MG63 (cell line): ENCODE measurements around the gene RYR2. TPM values are rescaled to one million over a fixed set of nuclear protein-coding genes. Genes with fewer than 3 reads are reported as not detected.
"Not testable (repeated sequence)": the region's sequence is repeated elsewhere in the genome, so short reads cannot be mapped to it uniquely, and the experiment has no call there.

Experiments
- DNase-seq: peaks from one replicate; pipeline ENCODE4 v3.0.0-alpha.2; 2020
- H3K27me3 ChIP-seq: fragments of 250-450 bp; sonication (Bioruptor Pico); 2 replicates; pipeline ENCODE4 v1.5.1; 2020; ENCODE audit warnings: mild to moderate bottlenecking, moderate library complexity
- H3K36me3 ChIP-seq: fragments of 250-450 bp; sonication (Bioruptor Pico); 2 replicates; pipeline ENCODE4 v1.5.1; 2020; ENCODE audit warnings: mild to moderate bottlenecking, moderate library complexity
- H3K4me3 ChIP-seq: fragments of 250-450 bp; sonication (Bioruptor Pico); 2 replicates; pipeline ENCODE4 v1.5.1; 2020; ENCODE audit warnings: mild to moderate bottlenecking, moderate library complexity
- H3K9me3 ChIP-seq: fragments of 250-450 bp; sonication (Bioruptor Pico); 2 replicates; pipeline ENCODE4 v1.5.1; 2020; ENCODE audit warnings: mild to moderate bottlenecking, moderate library complexity
- total RNA-seq: library from RNA; depleted of rRNA; stranded (reverse); fragments of >200 nt; shearing (Covaris generic); gene quantifications from 2 replicates; pipeline ENCODE4 v1.2.3, GENCODE V29; 2014; ENCODE audit warnings: low replicate concordance

The RYR2 gene
- total RNA-seq, 1 experiment from 2014 or later = 0.26 TPM

DNA sequence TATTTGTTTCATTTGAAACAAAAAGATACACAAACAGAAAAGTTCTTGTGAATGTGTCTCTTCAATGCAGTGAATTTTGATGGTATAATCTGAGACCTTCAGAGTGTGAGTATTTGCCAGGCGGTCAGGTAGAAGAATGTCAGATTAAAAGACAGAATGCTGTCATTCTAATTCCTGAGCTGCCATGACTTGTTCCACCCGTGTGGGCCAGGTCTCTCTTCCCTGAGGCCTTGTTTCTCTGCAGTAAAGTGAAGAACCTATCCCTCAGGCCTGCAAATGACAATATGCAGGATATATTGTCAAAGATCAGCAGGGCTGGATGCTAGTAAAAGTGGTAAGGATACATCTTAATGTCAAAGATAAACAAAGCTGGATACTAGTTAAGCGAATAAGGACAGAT, 737.4 kb downstream of the RYR2 start:
- Histone ChIP-seq H3K27me3 (no peaks in the 10 kb centered on the region), H3K4me3 (no peak overlapping the region), H3K9me3 (no peaks in the 10 kb centered on the region), H3K36me3 (no peaks in the 10 kb centered on the region)
- no peak for DNase-seq

DNA sequence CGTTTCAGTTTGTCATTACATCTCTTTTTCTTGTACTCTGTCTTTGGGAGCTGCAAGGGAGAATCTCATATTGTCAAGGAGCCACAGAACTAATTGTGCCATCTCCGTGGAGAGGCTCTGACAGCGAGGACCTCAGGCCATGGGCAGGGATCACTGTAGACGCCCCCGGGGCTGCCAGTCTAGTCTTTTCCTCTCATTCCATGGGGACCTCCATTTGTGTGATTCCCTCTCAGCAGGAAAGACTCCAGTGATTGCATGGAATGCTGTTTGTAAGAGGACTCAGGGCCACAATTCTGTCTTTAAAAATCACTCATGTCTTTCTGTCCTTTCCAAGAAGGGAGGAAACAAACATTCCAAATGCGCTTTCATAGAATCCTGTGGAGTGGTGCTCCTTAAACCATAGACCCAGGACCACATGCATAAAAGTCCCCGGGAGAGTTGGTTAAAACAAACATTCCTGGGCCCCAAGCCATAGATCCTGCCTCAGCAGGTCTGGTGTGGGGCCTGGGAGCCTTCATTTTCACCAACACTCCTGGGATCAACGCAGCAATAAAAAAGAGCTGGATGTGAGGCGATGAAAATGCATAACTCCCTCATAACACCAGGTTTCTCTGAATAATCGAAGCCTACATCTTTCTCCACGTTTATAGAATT, 744.2 kb downstream of the RYR2 start:
- H3K27me3 ChIP-seq = no peaks in the 10 kb centered on the region
- no peak for DNase-seq
- H3K4me3 ChIP-seq = no peak overlapping the region

DNA sequence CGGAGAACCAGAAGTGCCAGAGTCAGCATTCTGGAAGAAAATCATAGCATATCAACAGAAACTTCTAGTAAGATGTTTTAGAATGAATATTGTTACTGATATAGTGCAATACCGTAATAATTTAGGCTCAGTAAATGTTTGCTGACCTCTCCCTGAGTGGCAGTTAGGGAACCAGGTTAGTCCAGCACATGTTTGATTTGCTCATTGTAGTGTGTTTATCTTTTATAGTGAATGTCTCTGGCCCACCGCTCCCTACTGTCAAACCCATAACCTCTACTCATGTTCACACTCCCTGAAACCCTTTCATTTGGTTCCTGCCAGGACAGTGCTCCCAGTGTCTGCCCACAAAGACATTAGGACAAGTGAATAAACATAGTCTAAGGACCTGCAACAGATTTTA, 746.1 kb downstream of the RYR2 start:
- no peak for DNase-seq
- no peak overlapping the region for H3K4me3 ChIP-seq

More for the DNA sequence above, 744.2 kb downstream of the RYR2 start:
- no peaks in the 10 kb centered on the region for H3K9me3 ChIP-seq
- no peaks in the 10 kb centered on the region for H3K36me3 ChIP-seq

DNA sequence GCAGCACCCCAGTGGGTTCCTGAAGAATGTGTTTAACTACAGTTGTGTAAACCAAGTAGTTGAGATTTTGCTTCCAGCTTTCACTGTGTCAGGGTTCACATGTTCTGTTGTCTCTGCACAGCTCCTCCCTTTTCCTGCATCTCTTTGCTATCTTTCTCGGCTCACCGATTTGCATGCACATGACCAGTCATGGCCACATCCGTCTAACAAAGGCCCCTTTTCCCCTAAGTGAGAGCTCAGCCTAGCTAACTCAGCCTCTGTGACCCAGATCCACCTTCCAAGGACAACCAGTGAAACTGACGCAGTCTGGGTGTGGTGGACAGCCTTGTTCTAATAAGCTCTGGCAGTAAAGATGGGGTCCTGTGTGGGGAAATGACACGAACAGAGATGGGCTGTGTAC, 747.6 kb downstream of the RYR2 start:
- no peaks in the 10 kb centered on the region for H3K36me3 ChIP-seq
- no peak for DNase-seq

More for the DNA sequence above, 746.1 kb downstream of the RYR2 start:
- Histone ChIP-seq H3K27me3 (no peaks in the 10 kb centered on the region), H3K9me3 (no peaks in the 10 kb centered on the region), H3K36me3 (no peaks in the 10 kb centered on the region)

DNA sequence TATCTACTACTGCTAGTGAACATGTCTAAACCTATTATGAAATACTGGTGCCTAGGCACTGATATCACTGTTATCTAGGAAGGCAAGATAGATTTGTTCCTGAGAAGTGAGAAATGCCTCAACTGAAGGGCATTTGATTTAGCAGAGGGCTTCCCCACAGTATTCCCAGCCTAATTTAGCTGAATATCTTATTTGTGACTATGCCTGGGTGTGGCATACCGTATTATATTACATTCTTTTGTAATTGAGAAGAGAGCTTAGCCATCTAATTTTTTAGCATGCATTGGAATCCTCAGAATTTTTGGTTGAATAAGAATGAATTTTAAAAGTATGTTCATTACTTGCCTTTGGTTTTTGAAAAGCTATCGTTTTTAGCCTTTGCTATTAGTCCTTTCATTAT, 749.6 kb downstream of the RYR2 start:
- no peak overlapping the region for H3K4me3 ChIP-seq
- H3K9me3 ChIP-seq = no peaks in the 10 kb centered on the region
- DNase-seq = no peak
- no peaks in the 10 kb centered on the region for H3K27me3 ChIP-seq
- no peaks in the 10 kb centered on the region for H3K36me3 ChIP-seq

More for the DNA sequence above, 747.6 kb downstream of the RYR2 start:
- no peaks in the 10 kb centered on the region for H3K9me3 ChIP-seq
- no peak overlapping the region for H3K4me3 ChIP-seq
- H3K27me3 ChIP-seq = no peaks in the 10 kb centered on the region

DNA sequence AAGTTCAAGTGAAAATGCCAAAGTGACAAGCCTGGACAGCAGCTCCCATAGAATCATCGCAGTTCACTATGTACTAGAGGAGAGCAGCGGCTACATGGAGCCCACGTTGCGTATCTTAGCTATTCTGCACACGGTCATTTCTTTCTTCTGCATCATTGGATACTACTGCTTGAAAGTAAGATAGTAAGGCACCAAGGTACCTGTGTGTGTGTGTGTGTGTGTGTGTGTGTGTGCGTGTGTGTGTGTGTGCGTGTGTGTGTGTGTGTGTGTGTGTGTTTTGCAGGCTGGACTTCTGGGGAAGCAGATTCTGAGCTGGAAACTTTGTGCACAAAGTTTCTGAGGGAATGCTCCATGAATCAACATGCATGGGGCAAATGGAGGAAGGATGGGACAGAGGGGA, 750.2 kb downstream of the RYR2 start:
- H3K36me3 ChIP-seq = no peaks in the 10 kb centered on the region
- no peaks in the 10 kb centered on the region for H3K27me3 ChIP-seq
- H3K9me3 ChIP-seq = no peaks in the 10 kb centered on the region
- H3K4me3 ChIP-seq = no peak overlapping the region
- no peak for DNase-seq

DNA sequence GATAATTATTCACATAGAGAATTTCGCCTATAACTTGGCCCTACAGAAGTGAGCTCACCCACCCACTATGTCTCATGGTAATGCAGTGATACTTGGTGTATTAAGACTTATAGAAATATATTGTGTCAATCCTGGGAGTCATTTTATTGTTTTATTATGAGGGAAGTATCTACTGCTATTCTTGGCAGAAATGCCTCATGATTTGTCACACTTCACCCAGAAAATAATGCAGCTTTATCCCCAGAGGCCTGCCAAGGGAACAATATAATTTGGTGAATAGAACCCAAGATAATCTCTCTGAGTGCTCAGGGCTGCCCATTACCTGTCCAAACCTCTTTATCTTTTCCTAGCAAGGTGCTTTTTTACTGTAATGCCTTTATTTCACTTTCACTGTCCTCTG, 750.7 kb downstream of the RYR2 start:
- H3K36me3 ChIP-seq = no peaks in the 10 kb centered on the region

DNA sequence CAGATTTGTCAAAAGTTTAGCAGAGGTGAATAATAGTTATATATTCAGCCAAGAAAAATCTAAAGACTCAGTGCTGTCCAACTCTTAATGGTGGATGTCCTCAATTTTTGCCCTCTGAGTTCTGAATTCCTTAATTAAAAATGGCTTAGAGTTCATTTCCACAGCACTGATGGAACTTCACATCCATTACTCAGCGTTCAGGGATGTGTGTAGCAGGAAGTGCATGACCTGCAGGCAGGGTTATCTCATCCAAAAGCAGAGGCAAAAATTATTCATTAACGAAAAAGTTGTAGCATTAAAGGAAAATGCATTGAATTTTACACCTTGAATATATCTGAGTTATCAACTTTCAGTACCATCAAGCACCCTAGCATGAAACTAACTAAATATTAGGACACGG, 752.1 kb downstream of the RYR2 start:
- H3K9me3 ChIP-seq = no peaks in the 10 kb centered on the region
- DNase-seq = no peak
- H3K36me3 ChIP-seq = no peaks in the 10 kb centered on the region
- no peaks in the 10 kb centered on the region for H3K27me3 ChIP-seq
- no peak overlapping the region for H3K4me3 ChIP-seq

More for the DNA sequence above, 750.7 kb downstream of the RYR2 start:
- no peak for DNase-seq
- no peaks in the 10 kb centered on the region for H3K9me3 ChIP-seq
- H3K4me3 ChIP-seq = no peak overlapping the region
- H3K27me3 ChIP-seq = no peaks in the 10 kb centered on the region

DNA sequence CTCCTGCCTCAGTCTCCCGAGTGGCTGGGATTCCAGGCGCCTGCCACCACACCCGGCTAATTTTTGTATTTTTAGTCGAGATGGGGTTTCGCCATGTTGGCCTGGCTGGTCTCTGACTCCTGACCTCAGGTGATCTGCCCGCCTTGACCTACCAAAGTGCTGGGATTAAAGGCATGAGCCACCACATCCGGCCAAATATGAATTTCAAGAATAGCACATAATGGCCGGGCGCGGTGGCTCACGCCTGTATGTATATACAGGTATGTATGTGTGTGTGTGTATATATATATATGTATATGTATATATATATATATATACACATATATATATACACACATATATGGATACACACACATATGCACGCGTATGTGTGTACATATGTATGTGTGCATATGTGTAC, 753.6 kb downstream of the RYR2 start:
- no peaks in the 10 kb centered on the region for H3K9me3 ChIP-seq
- no peaks in the 10 kb centered on the region for H3K27me3 ChIP-seq
- H3K36me3 ChIP-seq = no peaks in the 10 kb centered on the region
- DNase-seq = no peak
- H3K4me3 ChIP-seq = no peak overlapping the region

DNA sequence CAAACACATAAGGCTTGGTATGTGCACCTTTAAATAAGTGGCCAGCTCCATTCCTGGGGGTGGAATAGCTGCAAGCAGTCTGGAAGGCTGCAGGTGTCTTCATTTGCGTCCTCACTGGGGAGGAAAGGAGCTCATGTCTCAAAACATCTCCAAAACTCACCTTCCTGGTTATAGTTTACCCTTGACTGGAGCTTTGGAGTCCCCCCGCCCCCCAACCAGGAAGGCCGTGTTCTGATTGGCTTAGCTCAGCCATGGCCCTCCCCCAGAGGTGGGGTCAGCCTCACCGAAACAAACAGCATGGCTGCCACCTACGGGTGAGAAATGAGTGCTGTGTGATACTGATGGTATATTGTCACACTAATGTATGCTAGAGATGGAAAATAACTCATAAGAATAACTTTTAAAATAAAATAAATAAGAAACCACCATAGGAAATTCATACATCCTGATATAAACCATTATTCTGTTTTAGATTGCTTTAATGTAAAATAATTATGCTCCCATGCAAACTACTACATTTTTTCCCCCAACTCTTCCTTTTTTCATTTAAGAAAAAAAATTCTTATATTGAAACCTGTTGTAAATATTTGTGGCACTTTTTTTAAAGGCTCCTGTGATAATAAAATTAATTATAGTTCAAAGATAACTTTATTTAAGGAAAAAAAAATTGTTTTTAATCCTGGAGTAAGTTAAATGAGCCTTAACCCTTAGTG, 757.9 kb downstream of the RYR2 start:
- peak; percentile 86 for DNase-seq
- Histone ChIP-seq H3K27me3 (no peaks in the 10 kb centered on the region), H3K9me3 (no peaks in the 10 kb centered on the region), H3K36me3 (no peaks in the 10 kb centered on the region), H3K4me3 (no peak overlapping the region)

DNA sequence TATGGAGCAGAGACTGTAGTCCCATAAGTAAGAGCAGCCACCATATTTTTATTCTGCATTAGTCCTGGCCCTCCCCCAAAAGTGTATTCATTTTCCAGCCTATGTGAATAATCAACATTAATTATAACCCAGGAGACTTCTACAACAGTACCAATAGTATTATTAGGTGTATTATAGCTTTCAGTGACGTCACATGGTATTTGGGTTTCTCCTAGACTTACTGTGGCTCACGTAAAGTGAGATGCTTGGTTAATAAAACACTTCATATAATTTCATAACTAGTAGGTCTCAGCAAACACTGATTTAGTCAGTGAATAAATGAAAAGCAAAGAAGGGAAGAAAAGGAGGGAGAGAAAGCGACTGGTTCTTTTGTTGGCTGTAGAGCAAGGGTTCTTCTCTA, 762.5 kb downstream of the RYR2 start:
- Histone ChIP-seq H3K4me3 (no peak overlapping the region), H3K27me3 (peaks cover 3% of the 10 kb centered on the region; the same call in 1 of the 2 replicates), H3K36me3 (no peaks in the 10 kb centered on the region), H3K9me3 (no peaks in the 10 kb centered on the region)
- no peak for DNase-seq

DNA sequence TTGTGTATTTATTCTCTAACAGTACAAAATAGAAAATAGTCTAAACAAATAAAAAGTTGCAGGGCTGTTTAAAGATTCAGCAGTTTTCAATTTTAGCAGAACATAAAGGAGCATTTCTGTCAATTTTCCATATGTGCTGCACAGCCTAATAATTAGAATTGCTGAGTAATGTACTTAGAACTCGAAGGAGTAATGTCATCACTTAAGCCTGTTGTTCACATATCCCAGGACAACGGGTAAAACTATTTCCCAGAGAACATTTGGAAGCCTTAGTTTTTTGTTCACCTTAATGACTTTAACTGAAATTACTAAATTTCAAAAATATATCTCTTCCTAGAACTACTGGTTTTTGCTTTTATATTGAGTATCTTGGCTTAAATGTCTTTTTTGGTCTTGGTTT, 767.1 kb downstream of the RYR2 start:
- H3K36me3 ChIP-seq = no peaks in the 10 kb centered on the region
- H3K27me3 ChIP-seq = peaks cover 3% of the 10 kb centered on the region; the same call in 1 of the 2 replicates
- no peak overlapping the region for H3K4me3 ChIP-seq
- DNase-seq = no peak
- no peaks in the 10 kb centered on the region for H3K9me3 ChIP-seq

DNA sequence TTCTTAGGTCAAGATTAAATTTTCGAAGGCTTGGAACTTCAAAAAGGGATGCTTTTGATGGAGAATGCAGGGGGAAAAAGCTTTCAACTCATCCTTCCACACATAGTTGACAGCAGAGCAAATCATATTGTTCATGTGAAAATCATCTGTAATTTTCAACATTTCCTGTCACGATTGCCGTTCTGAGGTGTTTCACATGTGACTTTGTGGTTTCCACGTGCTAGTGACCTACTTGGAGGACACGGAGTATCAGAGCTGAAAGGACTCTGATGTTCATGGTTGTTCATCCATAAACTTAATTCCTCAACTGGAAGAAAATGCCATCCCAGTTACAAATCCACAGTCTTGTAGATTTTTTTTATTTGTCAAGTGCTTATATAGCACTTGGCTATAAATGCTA, 769.6 kb downstream of the RYR2 start:
- H3K36me3 ChIP-seq = no peaks in the 10 kb centered on the region
- H3K9me3 ChIP-seq = no peaks in the 10 kb centered on the region
- no peak overlapping the region for H3K4me3 ChIP-seq
- peaks cover 3% of the 10 kb centered on the region; the same call in 1 of the 2 replicates for H3K27me3 ChIP-seq
- DNase-seq = no peak

DNA sequence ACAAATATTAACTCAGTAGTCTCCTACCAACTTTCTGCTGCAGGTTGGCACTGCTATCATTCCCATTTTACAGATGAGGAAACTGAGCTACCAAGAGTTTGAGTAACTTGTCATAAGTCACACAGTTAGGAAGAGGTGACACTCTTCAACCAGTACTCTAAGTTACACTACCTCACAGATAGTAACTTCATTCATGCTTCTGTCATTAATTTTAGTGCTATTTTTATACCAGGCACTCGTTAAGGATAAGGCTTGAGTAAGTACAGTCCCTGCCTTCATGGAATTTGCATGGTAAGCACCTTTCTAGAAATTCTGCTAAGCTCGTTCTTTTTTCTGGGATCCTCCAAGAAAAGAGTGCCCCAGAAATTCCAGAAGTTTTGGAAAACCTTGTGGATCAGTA, 770.1 kb downstream of the RYR2 start:
- Histone ChIP-seq H3K4me3 (no peak overlapping the region), H3K27me3 (peaks cover 3% of the 10 kb centered on the region; the same call in 1 of the 2 replicates), H3K9me3 (no peaks in the 10 kb centered on the region), H3K36me3 (no peaks in the 10 kb centered on the region)
- no peak for DNase-seq

DNA sequence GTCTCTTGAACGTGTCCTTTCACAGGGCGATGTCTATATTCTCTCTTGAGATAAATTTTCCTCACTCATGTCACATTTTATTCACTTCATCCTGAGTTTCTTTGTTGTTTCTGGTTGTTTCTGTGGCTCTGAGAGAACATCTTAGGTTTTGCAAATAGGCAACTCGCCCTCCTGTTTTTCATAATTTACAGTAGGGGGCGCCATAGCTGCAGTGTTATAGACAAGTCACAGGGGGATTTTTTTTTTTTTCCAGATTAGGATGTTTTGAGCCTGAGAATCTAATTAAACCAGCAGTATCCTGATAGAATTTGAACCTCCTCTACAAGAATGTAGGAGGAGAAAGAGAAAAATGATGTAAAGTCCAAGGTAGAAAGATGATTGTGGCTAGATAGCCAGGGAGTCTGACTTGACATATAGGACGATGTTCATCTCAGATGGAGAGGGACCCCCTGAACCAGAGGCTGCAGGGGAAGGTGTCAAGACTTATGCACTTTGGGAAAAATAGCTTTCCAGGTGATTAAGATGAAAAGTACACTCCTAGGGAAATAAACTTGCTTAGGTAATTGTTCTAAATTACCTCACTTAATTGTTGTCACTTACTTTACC, 772.4 kb downstream of the RYR2 start:
- DNase-seq = no peak
- no peaks in the 10 kb centered on the region for H3K27me3 ChIP-seq
- H3K9me3 ChIP-seq = 0 out of 2 replicates have a peak, but pooled peaks cover 2% of the 10 kb centered on the region
- no peaks in the 10 kb centered on the region for H3K36me3 ChIP-seq
- H3K4me3 ChIP-seq = no peak overlapping the region

DNA sequence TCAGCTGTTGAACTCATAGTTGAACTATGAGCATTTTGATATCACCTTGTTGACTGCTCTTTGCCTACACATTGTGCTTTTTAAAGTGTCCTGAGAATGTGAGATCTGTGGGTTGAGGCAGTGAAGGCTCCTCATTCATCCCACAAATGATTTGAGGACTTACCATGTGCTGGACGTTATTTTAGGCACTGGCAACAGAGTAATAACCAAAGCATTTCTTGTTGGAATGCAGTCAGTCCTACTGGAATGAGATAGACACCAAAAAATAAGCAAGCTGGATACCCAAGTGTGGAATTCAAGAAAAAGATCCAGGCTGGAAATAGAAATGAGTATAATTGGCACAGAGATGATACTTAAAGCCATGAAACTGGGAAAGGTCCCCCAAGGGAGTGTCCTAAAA, 775.3 kb downstream of the RYR2 start:
- H3K27me3 ChIP-seq = no peaks in the 10 kb centered on the region
- DNase-seq = no peak
- H3K9me3 ChIP-seq = 0 out of 2 replicates have a peak, but pooled peaks cover 2% of the 10 kb centered on the region
- H3K36me3 ChIP-seq = no peaks in the 10 kb centered on the region
- H3K4me3 ChIP-seq = no peak overlapping the region

DNA sequence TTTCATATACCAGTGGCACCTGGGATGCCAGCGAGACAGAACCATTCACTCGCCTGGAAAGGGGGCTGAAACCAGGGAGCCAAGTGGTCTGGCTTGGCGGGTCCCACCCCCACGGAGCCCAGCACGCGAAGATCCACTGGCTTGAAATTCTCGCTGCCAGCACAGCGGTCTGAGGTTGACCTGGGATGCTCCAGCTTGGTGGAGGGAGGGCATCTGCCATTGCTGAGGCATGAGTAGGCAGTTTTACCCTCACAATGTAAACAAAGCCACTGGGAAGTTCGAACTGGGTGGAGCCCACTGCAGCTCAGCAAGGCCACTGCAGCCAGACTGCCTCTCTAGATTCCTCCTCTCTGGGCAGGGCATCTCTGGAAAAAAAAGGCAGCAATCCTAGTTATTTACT, 778.6 kb downstream of the RYR2 start:
- H3K9me3 ChIP-seq, H3K36me3 ChIP-seq, H3K27me3 ChIP-seq, H3K4me3 ChIP-seq: not testable (repeated sequence)
- peak; percentile 72 for DNase-seq

DNA sequence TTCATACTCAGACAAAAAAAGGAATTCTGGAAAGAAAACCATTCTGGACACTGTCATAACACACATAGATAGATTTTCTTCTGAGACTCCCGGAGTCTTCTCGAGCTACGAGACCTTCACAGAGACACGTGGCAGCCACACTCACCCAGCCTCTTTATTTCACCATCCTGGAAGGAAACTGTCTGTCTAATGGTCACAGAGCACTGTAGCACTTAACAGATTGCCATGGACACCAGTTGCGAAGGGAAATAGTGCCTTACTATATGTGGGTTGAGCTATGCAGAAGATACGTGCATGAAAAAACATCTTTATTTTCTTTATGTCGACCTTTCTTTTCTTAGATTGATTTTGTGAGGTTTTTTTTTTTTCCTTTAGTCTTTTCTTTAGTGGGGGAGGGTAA, 790.9 kb downstream of the RYR2 start:
- no peak overlapping the region for H3K4me3 ChIP-seq
- no peaks in the 10 kb centered on the region for H3K27me3 ChIP-seq
- no peaks in the 10 kb centered on the region for H3K9me3 ChIP-seq
- DNase-seq = no peak
- H3K36me3 ChIP-seq = no peaks in the 10 kb centered on the region
